GM12892 (cell line): ENCODE data around the gene DAB1.

Experiments used
- POLR2A ChIP-seq: IDR thresholded peaks from 2 replicates; pipeline ENCODE4 v1.6.1; 2011; ENCODE audit warnings: low read depth, low read length, control low read depth
- POLR2AphosphoS5 ChIP-seq: IDR thresholded peaks from 2 replicates; pipeline ENCODE4 v1.6.1; 2011; ENCODE audit warnings: low read depth, low read length, control low read depth

DNA sequence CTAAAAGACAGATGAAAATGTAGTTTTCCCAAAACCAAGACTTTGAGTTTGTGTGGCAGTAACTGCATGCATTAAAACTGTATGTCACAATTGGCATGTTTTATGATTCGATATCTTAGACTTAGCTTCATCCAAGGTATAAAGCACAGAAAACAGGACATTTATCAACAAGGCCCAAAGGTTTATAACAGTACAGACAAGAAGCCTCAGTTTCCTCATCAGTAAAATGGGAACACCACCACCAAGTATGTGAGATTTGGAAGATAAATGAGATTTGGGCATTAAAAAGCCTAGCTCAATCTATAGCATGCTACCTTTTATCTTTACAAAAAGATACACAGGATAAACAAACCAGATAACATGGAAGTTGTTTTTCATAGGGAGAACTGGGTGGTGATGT lies 128.5 kb downstream of the DAB1 start:
- TF ChIP-seq POLR2A (no peak), POLR2AphosphoS5 (no peak)
